Karpas-422 (cell line): ENCODE measurements around the gene MIPOL1. TPM values are rescaled to one million over a fixed set of nuclear protein-coding genes. Genes with fewer than 3 reads are reported as not detected.

Experiments used
- DNase-seq: peaks from one replicate; pipeline ENCODE4 v3.0.0-alpha.2; 2015
- H2AFZ ChIP-seq: fragments of 200-600 bp; sonication (generic); 2 replicates; pipeline ENCODE4 v1.6.1; 2014; ENCODE audit warnings: antibody characterized with exemption, low read length, mixed read lengths
- H3K27ac ChIP-seq: fragments of 200-600 bp; sonication (generic); 2 replicates; pipeline ENCODE4 v1.5.1; 2014; ENCODE audit warnings: mild to moderate bottlenecking, low read length, moderate library complexity
- H3K27me3 ChIP-seq: fragments of 200-600 bp; sonication (generic); 2 replicates; pipeline ENCODE4 v1.6.1; 2014; ENCODE audit warnings: low read length, mixed read lengths
- H3K36me3 ChIP-seq: fragments of 200-600 bp; sonication (generic); 2 replicates; pipeline ENCODE4 v1.6.1; 2014; ENCODE audit warnings: low read length, mixed read lengths; ENCODE audit not compliant: insufficient read depth
- H3K4me1 ChIP-seq: fragments of 200-600 bp; sonication (generic); 2 replicates; pipeline ENCODE4 v1.6.1; 2014; ENCODE audit warnings: mild to moderate bottlenecking, low read length, mixed read lengths
- H3K4me2 ChIP-seq: fragments of 200-600 bp; sonication (generic); 2 replicates; pipeline ENCODE4 v1.6.1; 2014; ENCODE audit warnings: low read length, low read depth, mild to moderate bottlenecking; ENCODE audit not compliant: poor library complexity, severe bottlenecking
- H3K4me3 ChIP-seq: fragments of 200-600 bp; sonication (generic); 2 replicates; pipeline ENCODE4 v1.5.1; 2014; ENCODE audit warnings: mild to moderate bottlenecking, antibody characterized with exemption, low read length, mixed read lengths
- H3K79me2 ChIP-seq: fragments of 200-600 bp; sonication (generic); 2 replicates; pipeline ENCODE4 v1.6.1; 2014; ENCODE audit warnings: mild to moderate bottlenecking, low read length, mixed read lengths
- H3K9ac ChIP-seq: fragments of 200-600 bp; sonication (generic); 2 replicates; pipeline ENCODE4 v1.6.0; 2014; ENCODE audit warnings: low read length
- H3K9me2 ChIP-seq: fragments of 200-600 bp; sonication (generic), shearing (Covaris generic); replicated peaks from 2 replicates; pipeline ENCODE4 v1.6.0; 2014; ENCODE audit warnings: mild to moderate bottlenecking, low read length, moderate library complexity; ENCODE audit not compliant: insufficient read depth
- H3K9me3 ChIP-seq: fragments of 300-700, 200-600 bp; sonication (generic); 2 replicates; pipeline ENCODE4 v1.6.1; 2014; ENCODE audit warnings: low read length, mixed read lengths
- H4K20me1 ChIP-seq: fragments of 200-600 bp; sonication (generic); 2 replicates; pipeline ENCODE4 v1.6.1; 2014; ENCODE audit warnings: mild to moderate bottlenecking, antibody characterized with exemption, low read length, low read depth; ENCODE audit not compliant: insufficient read depth
- total RNA-seq: library from RNA; depleted of rRNA; stranded (reverse); fragments of >200 nt; shearing (Covaris generic); gene quantifications from 2 replicates; pipeline ENCODE4 v1.2.3, GENCODE V29; 2014; ENCODE audit warnings: low replicate concordance

Gene MIPOL1
- total RNA-seq, 1 experiment from 2014 or later, result not detected

DNA sequence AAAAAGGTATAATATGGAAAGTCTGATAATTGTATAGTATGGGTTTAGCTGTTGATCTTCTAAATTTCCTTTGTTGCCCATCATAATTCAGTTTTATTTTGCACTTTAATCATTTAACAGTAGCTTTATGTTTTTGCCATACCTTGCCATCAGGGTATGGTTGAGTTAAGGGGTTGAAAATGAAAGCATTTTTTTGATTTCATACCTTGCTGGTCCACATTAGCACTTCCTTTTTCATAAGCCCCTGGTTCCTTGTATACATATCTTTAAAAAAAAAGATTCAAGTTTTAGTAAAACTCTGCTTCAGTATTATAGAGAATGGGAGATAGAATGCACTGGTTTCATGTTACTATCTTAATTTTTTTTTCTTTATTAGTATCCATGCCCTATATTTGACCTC lies 71.1 kb downstream of the MIPOL1 start:
- Histone ChIP-seq H3K9me3 (no peaks in the 10 kb centered on the region), H4K20me1 (no peaks in the 10 kb centered on the region), H3K4me1 (0 out of 2 replicates have a peak, but pooled peaks cover 3% of the 10 kb centered on the region), H3K36me3 (no peaks in the 10 kb centered on the region), H3K4me3 (no peak overlapping the region), H3K27ac (no peak overlapping the region), H3K79me2 (no peaks in the 10 kb centered on the region), H3K9me2 (no peaks in the 10 kb centered on the region), H3K4me2 (no peak overlapping the region), H2AFZ (no peak overlapping the region), H3K27me3 (no peaks in the 10 kb centered on the region), H3K9ac (no peak overlapping the region)
- no peak for DNase-seq

DNA sequence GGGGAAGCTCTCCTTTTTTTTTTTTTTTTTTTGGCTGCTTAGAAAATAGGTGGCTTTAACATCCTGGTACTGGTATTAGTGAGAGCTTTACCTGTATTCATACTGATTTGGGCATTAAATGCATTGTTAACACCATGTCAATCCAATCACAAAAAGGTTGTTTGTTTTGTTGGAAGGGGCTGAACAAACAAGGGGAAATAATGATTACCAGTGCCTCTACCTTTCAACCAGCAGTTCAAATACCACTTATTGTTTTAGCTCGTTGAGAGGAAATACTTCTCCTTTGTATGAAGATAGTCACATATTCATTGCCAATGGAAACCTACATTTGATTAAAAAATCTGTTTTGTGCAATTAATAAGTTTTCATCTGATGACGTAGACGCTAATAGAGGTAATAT lies 72.9 kb downstream of the MIPOL1 start:
- no peak overlapping the region for H3K4me3 ChIP-seq
- H4K20me1 ChIP-seq, result no peaks in the 10 kb centered on the region
- H3K9ac ChIP-seq, result no peak overlapping the region
- H3K79me2 ChIP-seq, result no peaks in the 10 kb centered on the region
- H3K9me3 ChIP-seq, result no peaks in the 10 kb centered on the region
- DNase-seq, result no peak
- no peak overlapping the region for H3K4me2 ChIP-seq
- H3K27me3 ChIP-seq, result no peaks in the 10 kb centered on the region
- 0 out of 2 replicates have a peak, but pooled peaks cover 3% of the 10 kb centered on the region for H3K4me1 ChIP-seq
- no peak overlapping the region for H3K27ac ChIP-seq
- no peaks in the 10 kb centered on the region for H3K36me3 ChIP-seq
- H3K9me2 ChIP-seq, result no peaks in the 10 kb centered on the region
- no peak overlapping the region for H2AFZ ChIP-seq

DNA sequence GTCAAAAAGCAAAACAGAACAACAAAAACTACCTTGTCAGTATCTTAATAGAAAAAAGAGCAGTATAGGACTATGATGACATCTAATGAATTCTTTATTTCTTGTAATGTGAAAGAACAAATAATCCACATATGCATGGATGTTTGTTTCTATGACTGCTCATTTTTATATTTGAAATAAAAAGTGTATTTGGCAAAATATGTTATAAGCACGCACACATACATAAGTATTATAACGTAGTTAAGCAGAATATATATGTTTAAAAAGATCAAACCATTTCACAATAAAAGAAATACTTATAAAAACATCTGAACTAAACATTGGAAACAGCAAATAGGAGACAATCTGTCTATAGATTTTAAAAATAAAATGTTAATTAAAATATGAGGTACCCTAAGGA lies 74.8 kb downstream of the MIPOL1 start:
- Histone ChIP-seq H3K4me2 (no peak overlapping the region), H3K9me3 (no peaks in the 10 kb centered on the region), H3K4me3 (no peak overlapping the region), H3K9ac (no peak overlapping the region), H3K79me2 (no peaks in the 10 kb centered on the region), H4K20me1 (no peaks in the 10 kb centered on the region), H3K36me3 (no peaks in the 10 kb centered on the region), H3K4me1 (0 out of 2 replicates have a peak, but pooled peaks cover 3% of the 10 kb centered on the region), H3K9me2 (no peaks in the 10 kb centered on the region), H2AFZ (no peak overlapping the region), H3K27ac (no peak overlapping the region), H3K27me3 (no peaks in the 10 kb centered on the region)
- DNase-seq, result no peak

DNA sequence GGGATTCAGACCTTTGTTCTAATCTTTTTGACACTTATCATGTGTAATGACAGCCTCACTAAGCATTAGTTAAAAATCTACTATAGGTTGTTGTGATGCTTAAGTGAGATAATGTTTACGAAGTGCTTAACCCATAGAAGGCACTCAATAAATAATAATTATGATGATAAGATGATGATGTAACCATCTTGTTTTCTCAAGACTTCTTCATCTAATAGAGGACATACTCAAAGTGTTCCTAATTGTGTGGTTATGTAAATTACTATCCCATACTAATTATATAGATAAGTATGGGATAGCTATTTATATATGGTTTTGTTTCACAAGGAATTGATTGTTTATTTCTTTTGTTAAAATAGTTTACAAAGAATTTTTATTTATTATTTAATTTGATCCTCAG lies 76.9 kb downstream of the MIPOL1 start:
- no peaks in the 10 kb centered on the region for H4K20me1 ChIP-seq
- H3K27me3 ChIP-seq, result no peaks in the 10 kb centered on the region; the same call in 1 of the 2 replicates
- no peak for DNase-seq
- H3K79me2 ChIP-seq, result no peaks in the 10 kb centered on the region
- H3K9me3 ChIP-seq, result no peaks in the 10 kb centered on the region
- no peaks in the 10 kb centered on the region for H3K36me3 ChIP-seq
- no peak overlapping the region for H3K27ac ChIP-seq
- H3K4me2 ChIP-seq, result no peak overlapping the region
- H3K4me3 ChIP-seq, result no peak overlapping the region
- no peaks in the 10 kb centered on the region for H3K9me2 ChIP-seq
- H3K4me1 ChIP-seq, result no peaks in the 10 kb centered on the region
- H3K9ac ChIP-seq, result no peak overlapping the region
- no peak overlapping the region for H2AFZ ChIP-seq

DNA sequence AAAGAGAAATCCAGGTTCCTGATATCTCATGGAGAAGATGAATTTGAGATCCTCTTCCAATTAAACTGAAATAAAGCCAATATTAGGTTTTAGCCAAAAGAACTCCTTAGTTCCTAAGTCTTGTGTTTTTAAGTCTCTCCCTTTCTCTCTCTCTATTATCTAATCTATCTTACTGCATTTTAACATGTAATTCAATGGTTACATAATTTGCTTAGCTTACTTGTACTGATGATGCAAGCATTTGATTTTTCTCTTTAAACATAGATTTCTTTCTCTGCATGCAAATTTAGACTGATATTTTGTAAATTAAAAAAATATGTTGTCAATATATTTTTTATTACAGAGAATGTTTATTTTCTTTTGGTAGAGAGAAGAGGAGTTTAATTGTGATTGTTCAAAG lies 78.2 kb downstream of the MIPOL1 start:
- H3K4me2 ChIP-seq, result no peak overlapping the region

DNA sequence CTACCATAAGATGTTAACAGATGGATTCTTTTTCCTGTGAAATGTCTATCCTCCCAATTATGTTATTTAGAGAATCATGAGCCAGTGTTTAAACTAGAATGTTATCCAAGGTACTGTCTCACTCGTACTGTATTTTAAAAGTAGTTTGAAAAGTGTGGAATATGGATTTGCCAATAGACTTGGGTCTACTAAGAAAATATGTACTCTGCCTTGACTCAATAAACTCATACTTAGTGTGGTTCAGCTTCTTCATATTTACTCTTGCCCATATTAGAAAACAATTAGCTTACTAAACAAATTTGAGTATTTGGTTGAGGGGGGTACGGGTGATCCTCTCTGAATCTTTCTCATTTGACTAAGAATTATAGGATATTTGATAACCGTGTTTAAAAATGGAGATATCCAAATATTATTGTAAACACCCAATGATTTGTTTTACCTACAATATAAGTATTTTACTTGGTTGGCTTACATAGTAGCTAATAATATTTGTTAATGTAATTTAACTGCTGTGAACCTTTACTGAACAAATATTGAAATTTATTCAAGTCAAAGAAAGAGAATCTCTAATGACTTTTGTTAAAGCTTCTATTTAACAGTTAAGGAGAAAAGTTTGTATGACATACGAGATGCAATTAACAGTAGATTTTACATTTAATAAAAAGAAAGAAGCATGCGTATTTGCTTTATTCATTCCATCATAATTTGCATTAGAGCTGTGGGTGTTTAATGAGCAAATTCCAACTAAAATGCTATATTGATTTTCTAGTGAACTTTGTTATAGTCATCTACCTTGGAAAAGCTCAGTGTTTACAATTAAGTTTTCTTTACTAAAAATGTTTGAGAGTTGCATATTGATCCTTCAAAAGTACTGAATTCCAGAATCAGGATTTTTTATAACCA lies 81.2 kb downstream of the MIPOL1 start:
- DNase-seq, result no peak
- H3K4me2 ChIP-seq, result no peak overlapping the region
- no peaks in the 10 kb centered on the region; the same call in 1 of the 2 replicates for H3K27me3 ChIP-seq
- no peak overlapping the region for H3K4me3 ChIP-seq
- H3K79me2 ChIP-seq, result no peaks in the 10 kb centered on the region
- no peaks in the 10 kb centered on the region for H3K4me1 ChIP-seq
- H4K20me1 ChIP-seq, result no peaks in the 10 kb centered on the region
- no peak overlapping the region for H2AFZ ChIP-seq
- no peak overlapping the region for H3K27ac ChIP-seq
- no peaks in the 10 kb centered on the region for H3K9me3 ChIP-seq
- no peaks in the 10 kb centered on the region for H3K36me3 ChIP-seq
- H3K9ac ChIP-seq, result no peak overlapping the region
- H3K9me2 ChIP-seq, result no peaks in the 10 kb centered on the region

More for the DNA sequence above, 78.2 kb downstream of the MIPOL1 start:
- Histone ChIP-seq H3K9me3 (no peaks in the 10 kb centered on the region), H3K4me1 (no peaks in the 10 kb centered on the region), H3K9ac (no peak overlapping the region), H4K20me1 (no peaks in the 10 kb centered on the region), H3K79me2 (no peaks in the 10 kb centered on the region), H3K4me3 (no peak overlapping the region), H2AFZ (no peak overlapping the region), H3K27ac (no peak overlapping the region), H3K36me3 (no peaks in the 10 kb centered on the region), H3K9me2 (no peaks in the 10 kb centered on the region), H3K27me3 (no peaks in the 10 kb centered on the region; the same call in 1 of the 2 replicates)
- no peak for DNase-seq

DNA sequence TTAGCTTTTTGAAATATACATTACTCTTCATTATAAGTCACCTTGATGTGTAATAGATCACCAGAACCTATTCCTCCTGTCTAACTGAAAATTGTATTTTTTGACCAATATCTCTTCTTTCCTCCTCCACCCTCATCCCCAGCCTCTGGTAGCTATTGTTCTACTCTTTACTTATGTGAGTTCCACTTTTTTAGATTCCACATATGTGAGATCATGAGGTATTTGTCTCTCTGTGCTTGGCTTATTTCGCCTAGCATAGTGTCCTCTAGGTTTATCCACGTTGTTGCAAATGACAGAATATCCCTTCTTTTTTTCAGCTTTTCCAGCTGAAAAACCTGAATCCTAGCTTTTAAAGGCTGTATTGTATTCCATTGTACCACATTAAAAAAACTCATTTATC lies 82.1 kb downstream of the MIPOL1 start:
- no peak for DNase-seq
- no peak overlapping the region for H3K4me2 ChIP-seq
- H3K79me2 ChIP-seq, result no peaks in the 10 kb centered on the region
- no peak overlapping the region for H2AFZ ChIP-seq
- H3K27ac ChIP-seq, result no peak overlapping the region
- no peaks in the 10 kb centered on the region for H3K9me3 ChIP-seq
- no peak overlapping the region for H3K4me3 ChIP-seq
- no peaks in the 10 kb centered on the region for H3K4me1 ChIP-seq
- no peak overlapping the region for H3K9ac ChIP-seq
- no peaks in the 10 kb centered on the region for H4K20me1 ChIP-seq
- H3K36me3 ChIP-seq, result no peaks in the 10 kb centered on the region
- no peaks in the 10 kb centered on the region; the same call in 1 of the 2 replicates for H3K27me3 ChIP-seq
- no peaks in the 10 kb centered on the region for H3K9me2 ChIP-seq

DNA sequence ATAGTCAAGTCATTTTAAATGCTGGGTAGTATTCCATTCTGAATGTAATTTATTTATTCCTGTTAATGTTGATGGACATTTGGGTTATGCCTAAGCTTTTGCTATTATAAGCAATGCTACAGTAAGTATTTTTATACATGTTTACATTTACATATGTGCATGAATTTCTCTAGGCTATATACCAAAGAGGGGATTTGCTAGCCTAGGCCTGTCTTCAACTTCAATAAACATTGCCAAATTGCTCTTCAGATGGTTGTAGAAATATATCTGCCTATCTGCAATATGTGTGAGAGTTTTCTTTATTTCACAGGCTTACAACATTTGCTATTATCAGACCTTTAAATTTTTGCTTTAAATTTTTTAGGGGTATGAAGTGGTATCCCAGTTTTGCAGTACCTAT lies 87.0 kb downstream of the MIPOL1 start:
- H3K9ac ChIP-seq, result no peak overlapping the region
- H2AFZ ChIP-seq, result no peak overlapping the region
- H3K4me3 ChIP-seq, result no peak overlapping the region
- no peaks in the 10 kb centered on the region for H3K4me1 ChIP-seq
- no peaks in the 10 kb centered on the region for H3K79me2 ChIP-seq
- no peak for DNase-seq
- H4K20me1 ChIP-seq, result no peaks in the 10 kb centered on the region
- no peaks in the 10 kb centered on the region for H3K27me3 ChIP-seq
- no peak overlapping the region for H3K27ac ChIP-seq
- H3K36me3 ChIP-seq, result no peaks in the 10 kb centered on the region
- H3K4me2 ChIP-seq, result no peak overlapping the region
- H3K9me3 ChIP-seq, result no peaks in the 10 kb centered on the region
- no peaks in the 10 kb centered on the region for H3K9me2 ChIP-seq
